ENCODE results near the gene PCNX3.

Gene PCNX3

GRCh38 chr11:65580031-65580692, 35.4 kb upstream of the PCNX3 start:
- no peak for DNase-seq (ENCODE audit: low read depth in 2 of 2)

DNA sequence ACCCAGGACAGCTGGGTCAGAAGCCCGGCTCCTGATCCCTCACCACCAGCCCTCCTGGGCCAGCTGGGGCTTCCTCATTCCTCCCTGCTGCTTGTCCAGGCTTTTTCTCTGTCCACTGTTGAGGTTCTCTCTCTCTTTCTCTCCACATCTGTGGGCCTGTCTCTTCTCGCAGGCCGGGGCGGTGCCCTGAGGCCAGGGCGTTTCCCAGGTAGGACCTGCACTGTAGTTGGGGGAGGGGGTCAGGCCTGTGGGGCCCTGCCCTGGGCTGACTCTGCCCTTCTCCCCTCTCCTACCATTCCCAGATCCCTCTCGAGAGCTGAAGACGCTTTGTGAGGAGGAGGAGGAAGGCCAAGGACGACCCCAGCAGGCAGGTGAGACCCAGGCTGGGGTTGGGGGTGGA, 34.8 kb upstream of the PCNX3 start:
- DNase-seq (ENCODE audit: low read depth in 2 of 2), result no peak

- DNase-seq (ENCODE audit: low read depth in 2 of 2), result no peak
These were observed 33.6 kb upstream of the PCNX3 start for GRCh38 chr11:65581928-65582327.

DNA sequence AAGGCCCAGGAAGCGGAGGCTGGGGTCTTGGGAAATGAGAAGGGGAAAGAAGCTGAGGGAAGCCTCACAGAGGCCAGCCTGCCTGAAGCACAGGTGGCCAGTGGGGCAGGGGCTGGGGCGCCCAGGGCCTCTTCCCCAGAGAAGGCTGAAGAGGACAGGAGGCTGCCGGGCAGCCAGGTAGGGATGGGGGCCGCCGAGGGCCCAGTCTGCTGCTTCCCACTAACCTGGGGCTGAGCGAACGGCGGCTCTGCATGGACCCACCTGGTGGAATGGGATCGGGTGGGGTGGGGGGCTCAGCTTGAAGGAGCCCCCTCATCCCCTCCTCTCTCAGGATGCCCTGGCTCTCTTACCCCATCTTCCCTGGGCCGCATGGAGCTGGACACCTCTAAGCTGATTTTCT, 32.0 kb upstream of the PCNX3 start:
- DNase-seq (ENCODE audit: low read depth in 2 of 2), result no peak

GRCh38 chr11:65584106-65584505, 31.5 kb upstream of the PCNX3 start:
- no peak for DNase-seq (ENCODE audit: low read depth in 2 of 2)

GRCh38 chr11:65584723-65585171, 30.8 kb upstream of the PCNX3 start:
- DNase-seq (ENCODE audit: low read depth in 2 of 2), result no peak

- DNase-seq (ENCODE audit: low read depth in 2 of 2), result no peak
These were observed 30.0 kb upstream of the PCNX3 start for GRCh38 chr11:65585396-65586246.

DNA sequence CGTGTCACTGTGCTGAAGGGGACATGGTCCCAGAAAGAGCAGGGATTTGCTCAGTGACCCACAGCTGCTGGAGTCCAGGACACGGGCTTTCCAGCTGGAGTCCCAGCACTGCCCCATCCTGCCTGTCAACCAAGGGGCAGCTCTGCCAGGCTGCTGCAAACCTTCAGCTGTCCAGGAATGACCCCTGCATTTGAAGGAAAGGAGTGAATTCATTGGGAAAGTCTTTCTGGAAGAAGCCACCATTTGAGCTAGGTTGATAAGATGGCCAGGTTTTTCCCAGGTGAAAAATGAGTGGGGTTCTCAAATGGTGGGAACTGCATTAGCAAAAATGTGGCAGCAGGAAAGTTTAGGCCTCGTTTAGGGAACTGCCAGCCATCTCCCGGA, 29.3 kb upstream of the PCNX3 start:
- DNase-seq (ENCODE audit: low read depth in 2 of 2), result no peak

DNA sequence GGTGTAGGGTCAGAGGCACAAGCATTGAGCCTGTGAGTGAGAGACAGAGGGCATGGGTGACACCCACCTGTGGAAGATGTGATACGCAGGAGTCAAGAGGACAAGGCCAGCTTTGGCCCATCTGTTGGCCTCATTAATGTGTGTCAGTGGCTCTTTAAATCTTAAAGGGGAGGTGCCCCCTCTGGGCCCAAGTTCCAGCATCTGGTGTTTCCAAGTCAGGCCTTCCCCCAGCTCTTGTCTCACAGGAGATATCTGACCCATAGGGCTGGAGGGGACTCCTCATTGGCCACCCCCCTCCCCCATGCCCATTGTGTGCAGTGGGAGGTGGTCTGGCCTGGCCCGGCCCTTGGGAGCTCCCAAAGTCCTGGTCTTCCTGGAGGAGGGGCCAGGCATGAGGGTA, 28.9 kb upstream of the PCNX3 start:
- no peak for DNase-seq (ENCODE audit: low read depth in 2 of 2)

GRCh38 chr11:65588199-65589054, 27.1 kb upstream of the PCNX3 start:
- no peak for DNase-seq (ENCODE audit: low read depth in 2 of 2)

GRCh38 chr11:65589444-65590239, 25.9 kb upstream of the PCNX3 start:
- no peak for DNase-seq (ENCODE audit: low read depth in 2 of 2)

- no peak for DNase-seq (ENCODE audit: low read depth in 2 of 2)
These were observed 25.3 kb upstream of the PCNX3 start for GRCh38 chr11:65590240-65590738.

DNA sequence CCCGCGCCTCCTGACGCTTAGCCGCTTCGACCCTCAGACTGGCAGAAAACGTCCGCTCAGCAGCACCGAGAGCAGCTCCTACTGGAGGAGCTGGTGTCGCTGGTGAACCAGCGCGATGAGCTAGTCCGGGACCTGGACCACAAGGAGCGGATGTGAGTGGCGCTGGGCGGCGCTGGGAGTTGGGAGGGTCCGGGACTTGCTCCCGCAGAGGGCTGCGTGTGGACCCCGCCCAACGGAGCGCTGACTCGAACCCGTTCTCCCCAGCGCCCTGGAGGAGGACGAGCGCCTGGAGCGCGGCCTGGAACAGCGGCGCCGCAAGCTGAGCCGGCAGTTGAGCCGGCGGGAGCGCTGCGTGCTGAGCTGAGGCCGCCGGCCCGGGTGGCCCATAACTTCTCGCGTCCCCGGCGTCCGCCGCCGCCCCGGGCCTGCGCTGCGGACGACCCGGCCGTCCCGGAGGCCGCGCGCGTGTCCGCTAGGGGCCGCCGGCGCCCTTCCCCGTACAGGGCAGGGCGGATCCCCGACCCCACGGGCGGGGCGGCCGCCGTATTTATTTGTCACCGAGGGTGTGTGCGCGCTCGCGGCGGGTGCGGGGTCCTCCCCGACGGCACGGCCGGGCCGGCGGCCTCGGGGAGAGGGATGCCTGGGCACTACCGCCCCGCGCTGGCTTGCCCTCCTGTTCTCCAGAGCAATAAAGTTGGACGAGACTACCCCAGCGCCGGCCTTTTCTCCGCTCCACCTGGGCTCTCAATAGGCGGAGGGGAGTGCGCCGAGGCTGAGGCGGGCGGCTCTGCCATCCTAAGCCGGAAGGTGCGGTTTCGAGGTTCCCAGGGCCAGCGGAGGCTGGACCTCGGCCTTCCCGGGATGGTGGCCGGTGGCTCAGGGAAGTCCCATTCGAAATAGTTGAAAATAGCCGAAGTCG, 23.4 kb upstream of the PCNX3 start:
- DNase-seq (ENCODE audit: low read depth in 2 of 2), result no peak

- no peak for DNase-seq (ENCODE audit: low read depth in 2 of 2)
These were observed 22.6 kb upstream of the PCNX3 start for GRCh38 chr11:65592858-65593517.

GRCh38 chr11:65593518-65594414, 21.8 kb upstream of the PCNX3 start:
- no peak for DNase-seq (ENCODE audit: low read depth in 2 of 2)

- no peak for DNase-seq (ENCODE audit: low read depth in 2 of 2)
These were observed 20.4 kb upstream of the PCNX3 start for GRCh38 chr11:65595131-65595530.

DNA sequence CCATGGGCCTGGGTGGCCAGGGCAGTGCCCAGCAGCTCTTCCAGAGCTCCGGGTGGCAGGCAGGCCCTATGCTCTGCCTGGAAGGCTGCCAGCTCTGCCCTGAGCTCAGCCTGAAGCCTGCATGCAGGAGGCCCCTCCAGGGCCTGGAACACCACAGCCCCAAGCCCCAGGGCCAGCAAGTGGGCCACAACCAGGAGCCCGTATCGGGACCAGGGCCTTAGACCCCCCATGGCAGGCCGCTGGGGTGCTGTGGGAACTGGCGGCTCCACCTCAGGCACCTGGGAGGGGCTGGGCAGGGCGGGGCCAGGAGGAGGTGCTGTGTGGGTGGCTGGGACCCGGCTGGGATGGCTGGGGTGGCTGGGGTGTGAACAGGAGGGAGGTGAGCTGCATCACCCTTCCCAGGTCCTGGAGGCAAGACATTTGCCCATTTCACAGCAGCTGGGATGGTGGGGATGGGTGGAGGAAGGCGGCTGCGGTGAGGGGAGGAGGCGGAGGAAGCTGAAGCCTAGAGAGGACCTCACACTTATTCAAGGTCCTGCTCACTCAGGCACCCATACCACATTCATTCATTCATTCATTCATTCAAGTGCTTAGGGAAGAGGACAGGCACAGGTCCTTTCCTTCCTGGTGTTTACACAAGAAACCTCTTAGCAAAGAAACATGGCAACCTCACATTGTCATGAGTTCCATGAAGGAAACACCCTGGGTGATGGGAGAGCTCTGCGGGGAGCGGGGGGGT, 19.9 kb upstream of the PCNX3 start, which contains the start of gene KCNK7:
TSS of gene KCNK7 (minus strand) at position 258 of the 739 bp plus-strand sequence. CDS start at position 230, 28 bp downstream.
- DNase-seq (ENCODE audit: low read depth in 2 of 2), result no peak

GRCh38 chr11:65596520-65596919, 19.1 kb upstream of the PCNX3 start:
- DNase-seq (ENCODE audit: low read depth in 2 of 2), result no peak
